Measurements from ENCODE around the gene NFKBIZ.
"Not testable (repeated sequence)": the region's sequence is repeated elsewhere in the genome, so short reads cannot be mapped to it uniquely, and the experiment has no call there.

Gene NFKBIZ

GRCh38 chr3:101851072-101851770 lies 1.9 kb downstream of the NFKBIZ start:
- DNase-seq, result no peak

- no peak for DNase-seq
Observed at GRCh38 chr3:101851850-101852714, 2.8 kb downstream of the NFKBIZ start.

DNA sequence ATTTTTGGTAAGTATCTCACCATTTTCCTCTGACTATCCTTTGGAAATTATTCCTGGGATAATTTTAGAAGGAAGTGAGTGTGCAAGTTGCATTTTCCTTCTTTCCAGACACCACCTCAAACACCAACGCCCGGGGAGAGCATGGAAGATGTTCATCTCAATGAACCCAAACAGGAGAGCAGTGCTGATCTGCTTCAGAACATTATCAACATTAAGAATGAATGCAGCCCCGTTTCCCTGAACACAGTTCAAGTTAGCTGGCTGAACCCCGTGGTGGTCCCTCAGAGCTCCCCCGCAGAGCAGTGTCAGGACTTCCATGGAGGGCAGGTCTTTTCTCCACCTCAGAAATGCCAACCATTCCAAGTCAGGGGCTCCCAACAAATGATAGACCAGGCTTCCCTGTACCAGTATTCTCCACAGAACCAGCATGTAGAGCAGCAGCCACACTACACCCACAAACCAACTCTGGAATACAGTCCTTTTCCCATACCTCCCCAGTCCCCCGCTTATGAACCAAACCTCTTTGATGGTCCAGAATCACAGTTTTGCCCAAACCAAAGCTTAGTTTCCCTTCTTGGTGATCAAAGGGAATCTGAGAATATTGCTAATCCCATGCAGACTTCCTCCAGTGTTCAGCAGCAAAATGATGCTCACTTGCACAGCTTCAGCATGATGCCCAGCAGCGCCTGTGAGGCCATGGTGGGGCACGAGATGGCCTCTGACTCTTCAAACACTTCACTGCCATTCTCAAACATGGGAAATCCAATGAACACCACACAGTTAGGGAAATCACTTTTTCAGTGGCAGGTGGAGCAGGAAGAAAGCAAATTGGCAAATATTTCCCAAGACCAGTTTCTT lies 3.9 kb downstream of the NFKBIZ start:
- no peak for DNase-seq

GRCh38 chr3:101853982-101854381 lies 4.7 kb downstream of the NFKBIZ start:
- no peak for DNase-seq

- DNase-seq, result no peak
Observed at GRCh38 chr3:101854608-101855304, 5.4 kb downstream of the NFKBIZ start.

DNA sequence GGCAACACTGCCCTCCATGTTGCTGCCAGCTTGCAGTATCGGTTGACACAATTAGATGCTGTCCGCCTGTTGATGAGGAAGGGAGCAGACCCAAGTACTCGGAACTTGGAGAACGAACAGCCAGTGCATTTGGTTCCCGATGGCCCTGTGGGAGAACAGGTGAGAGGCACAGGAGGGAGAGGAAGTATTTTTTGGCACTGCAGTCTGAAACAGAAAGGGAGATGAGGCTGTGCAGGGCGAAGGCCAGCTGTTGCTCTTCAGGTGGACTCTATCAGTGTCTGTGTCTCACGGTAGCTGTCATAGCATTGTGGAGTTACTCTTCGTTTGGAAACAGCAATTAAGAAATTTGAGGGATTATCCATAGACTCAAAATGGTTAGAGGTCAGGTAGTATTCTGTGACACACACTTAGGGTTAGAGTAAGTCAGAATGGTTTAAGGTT lies 8.0 kb downstream of the NFKBIZ start:
- DNase-seq, result no peak

DNA sequence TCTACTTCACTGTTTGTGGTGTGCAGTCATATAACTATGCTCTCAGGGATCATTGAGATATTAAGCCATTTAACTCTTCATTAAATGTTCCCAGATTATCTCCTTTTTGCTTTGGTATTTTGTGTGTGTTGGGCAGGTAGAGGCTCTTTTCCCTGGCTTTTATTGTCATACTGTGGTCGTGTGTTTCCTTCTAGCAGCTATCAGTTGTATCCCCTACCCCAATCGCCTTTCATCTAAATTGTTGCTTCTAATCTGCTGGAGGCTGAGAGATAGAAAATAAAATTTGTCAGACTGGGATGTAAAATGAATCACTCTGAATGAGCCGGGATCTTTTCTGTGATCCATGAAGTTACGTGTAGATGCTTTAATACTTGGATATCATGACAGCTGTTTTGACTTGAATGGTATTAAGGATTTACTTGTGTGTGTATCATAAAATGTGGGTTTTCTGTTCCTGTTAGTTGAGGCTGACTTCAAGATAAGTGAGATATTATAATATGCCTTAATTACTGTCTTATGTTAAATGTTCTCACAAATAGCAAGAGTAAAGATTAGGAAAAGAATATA lies 9.2 kb downstream of the NFKBIZ start:
- DNase-seq, result no peak

DNA sequence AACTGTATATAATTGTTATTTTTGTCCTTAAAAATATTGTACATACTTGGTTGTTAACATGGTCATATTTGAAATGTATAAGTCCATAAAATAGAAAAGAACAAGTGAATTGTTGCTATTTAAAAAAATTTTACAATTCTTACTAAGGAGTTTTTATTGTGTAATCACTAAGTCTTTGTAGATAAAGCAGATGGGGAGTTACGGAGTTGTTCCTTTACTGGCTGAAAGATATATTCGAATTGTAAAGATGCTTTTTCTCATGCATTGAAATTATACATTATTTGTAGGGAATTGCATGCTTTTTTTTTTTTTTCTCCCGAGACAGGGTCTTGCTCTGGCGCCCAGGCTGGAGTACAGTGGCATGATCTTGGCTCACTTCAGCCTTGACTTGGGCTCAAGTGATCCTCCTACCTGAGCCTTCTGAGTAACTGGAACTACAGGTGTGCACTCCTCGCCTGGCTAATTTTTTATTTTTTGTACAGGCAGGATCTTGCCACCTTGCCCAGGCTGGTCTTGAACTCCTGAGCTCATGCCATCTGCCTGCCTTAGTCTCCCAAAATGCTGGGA lies 10.7 kb downstream of the NFKBIZ start:
- no peak for DNase-seq

DNA sequence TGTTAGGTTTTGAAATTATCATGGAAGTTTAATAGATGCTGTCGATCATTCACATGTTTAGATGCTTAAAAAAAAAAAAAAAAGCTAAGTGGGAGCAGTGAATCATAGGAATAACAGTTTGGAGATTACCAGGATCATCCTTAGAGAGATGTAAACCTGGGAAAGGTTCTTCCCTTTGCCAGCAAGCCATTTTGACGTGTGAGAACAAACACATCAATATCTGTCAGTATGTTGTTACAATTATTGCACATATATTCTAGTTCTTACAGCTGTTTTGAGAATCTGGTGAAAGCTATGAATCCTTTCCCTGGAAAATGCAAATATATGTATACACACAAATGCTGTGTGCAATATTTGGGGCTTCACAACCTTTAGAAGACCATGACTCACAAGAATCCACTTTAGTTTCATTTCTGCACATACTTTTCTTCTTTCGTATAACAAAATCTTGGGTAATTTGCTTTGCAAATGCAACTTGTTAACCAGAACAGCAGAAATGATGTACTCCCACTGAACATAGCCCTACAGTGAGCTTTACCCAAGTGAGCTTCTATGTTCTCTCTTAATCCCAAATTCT lies 12.0 kb downstream of the NFKBIZ start:
- DNase-seq, result no peak

GRCh38 chr3:101861789-101862415 lies 12.6 kb downstream of the NFKBIZ start:
- no peak for DNase-seq

DNA sequence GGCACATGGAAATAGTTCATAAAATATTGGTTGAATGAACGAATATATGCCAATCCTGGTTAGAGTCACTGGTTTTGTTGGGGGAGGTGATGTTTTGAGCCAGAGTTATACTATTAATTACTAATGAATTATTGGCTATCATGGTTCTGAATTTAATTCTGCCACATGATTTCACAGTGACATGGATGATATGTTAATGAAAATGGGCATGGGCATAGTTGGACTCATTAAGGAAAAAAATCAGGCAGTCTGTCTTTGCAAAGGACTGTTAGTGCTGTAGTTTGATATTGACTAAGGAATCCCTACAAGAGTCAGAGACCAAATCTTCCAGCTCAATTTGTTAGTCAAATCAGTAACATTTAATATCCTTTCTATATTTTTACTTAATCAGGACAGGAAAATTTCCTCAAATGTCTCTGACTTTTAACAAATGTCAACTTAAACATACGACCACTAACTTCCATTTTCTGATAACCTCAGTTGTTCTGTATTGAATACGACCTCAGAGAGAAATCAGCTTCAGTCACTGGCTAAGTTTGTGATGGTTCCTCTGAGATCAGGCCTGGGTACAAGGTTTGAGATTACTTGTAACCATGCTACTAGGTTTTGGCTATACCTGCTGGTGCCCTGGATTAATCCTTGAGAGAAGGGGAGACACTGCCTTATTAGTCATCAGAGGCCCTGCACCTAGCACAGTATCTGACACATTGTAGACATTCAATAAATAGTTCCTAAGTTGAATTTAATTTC lies 13.3 kb downstream of the NFKBIZ start:
- DNase-seq, result no peak

GRCh38 chr3:101864926-101865325 lies 15.6 kb downstream of the NFKBIZ start:
- not testable (repeated sequence) for DNase-seq

DNA sequence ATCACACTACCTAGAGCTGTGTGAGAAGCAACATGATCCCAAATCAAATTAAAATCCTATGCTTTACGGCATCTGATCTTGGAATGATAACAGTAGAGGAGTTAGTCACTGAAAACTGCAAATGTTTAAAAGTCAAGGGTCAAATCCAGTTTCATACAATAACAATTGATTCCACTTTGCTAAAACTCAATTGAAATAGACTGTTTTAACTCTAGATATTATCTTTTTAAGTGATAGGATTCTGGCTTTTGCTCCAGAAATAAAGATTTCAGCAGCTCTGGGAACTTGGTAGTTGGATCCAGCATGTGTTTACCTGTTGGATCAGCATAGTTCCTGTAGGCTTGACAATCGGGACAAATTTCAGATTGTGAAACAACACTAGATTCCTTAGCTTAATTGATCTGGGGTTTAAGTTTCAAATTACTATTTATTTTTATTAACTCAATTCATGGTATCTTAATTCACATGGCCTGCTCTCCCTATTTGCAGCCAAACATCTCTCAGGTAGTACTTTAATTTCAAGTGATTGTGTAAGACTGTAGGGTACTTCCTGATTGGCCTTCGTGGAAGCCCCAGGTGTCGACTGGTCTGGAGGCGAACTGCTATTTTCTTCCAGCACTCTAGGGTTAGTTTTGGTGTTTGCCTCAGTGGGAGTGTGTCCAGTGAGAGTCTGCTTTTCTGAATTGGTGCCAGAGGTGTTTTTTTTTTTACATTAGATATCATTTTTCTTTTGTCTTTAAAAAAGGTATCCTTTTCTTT lies 16.6 kb downstream of the NFKBIZ start:
- DNase-seq, result no peak

DNA sequence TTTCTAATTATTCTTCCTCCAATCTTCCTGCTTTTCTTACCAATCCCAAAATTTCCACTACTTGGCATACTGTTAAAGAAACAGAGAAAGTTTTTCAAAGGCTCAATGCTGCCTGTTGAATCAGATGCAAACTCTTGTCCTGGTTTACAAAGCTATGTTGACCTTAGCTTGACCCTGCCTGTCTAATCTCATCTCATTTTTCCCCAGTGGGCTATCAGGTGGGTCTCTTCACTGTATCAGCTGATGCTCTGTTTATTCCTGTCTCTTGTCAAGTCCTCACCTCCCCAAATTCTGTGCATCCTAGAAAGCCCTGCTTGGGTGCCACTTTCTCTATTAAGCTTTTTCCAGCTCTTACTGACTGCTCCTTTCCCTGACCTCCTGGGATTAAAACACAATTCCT lies 18.2 kb downstream of the NFKBIZ start:
- no peak for DNase-seq

DNA sequence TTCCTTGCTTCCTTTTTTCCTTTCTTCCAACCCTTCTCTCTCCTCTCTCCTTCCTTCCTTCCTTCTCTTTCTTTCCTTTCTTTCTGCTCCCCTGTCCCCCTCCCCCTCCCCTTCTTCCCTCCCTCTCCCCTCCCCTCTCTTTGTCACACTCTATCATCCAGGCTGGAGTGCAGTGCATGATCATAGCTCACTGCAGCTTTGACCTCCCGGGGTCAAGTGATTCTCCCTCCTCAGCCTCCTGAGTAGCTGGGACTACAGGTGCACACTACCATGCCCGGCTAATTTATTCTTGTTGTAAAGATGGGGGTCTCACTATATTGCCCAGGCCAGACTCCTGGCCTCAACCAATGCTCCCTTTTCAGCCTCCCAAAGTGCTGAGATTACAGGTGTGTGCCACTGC lies 18.7 kb downstream of the NFKBIZ start:
- no peak for DNase-seq

- no peak for DNase-seq
Observed at GRCh38 chr3:101868534-101869464, 19.5 kb downstream of the NFKBIZ start.

GRCh38 chr3:101870138-101870537 lies 20.8 kb downstream of the NFKBIZ start:
- DNase-seq, result no peak

DNA sequence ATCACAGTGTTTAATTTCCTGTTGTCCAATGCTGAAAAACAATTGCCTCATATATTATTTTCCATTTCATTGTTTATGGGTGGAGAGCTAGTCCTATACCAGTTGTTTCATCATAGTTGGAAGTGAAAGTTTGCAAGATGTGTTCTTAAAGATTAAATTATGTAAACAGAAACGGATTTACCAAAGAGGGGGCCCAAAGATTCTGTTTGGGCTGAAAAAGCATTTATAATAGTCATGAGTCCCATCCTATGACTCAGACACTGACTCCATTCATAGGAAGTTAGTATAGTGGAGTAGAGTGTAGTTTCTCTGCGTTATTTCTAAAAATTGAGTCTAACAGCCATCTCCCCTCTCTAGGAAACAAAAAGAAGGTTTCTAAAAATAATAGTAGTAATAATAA lies 24.3 kb downstream of the NFKBIZ start:
- no peak for DNase-seq

All from activated CD4-positive, CD25-positive, alpha-beta regulatory T cell treated with anti-CD3 and anti-CD28 coated beads, Interleukin-2, amount 50 U/mL, for 72 hours (primary cell).